Ramos (cell line): ENCODE measurements around the gene IFITM5.
"Not testable (repeated sequence)": the region's sequence is repeated elsewhere in the genome, so short reads cannot be mapped to it uniquely, and the experiment has no call there.

Experiments used
- in situ Hi-C: fragments of 300-500 bp; cut with MboI; formaldehyde crosslinking; loops from one replicate; pipeline ENCODE4 v1.14.3; 2022; ENCODE audit warnings: low sequenced_read_pairs; ENCODE audit not compliant: unreplicated experiment

IFITM5 gene

DNA sequence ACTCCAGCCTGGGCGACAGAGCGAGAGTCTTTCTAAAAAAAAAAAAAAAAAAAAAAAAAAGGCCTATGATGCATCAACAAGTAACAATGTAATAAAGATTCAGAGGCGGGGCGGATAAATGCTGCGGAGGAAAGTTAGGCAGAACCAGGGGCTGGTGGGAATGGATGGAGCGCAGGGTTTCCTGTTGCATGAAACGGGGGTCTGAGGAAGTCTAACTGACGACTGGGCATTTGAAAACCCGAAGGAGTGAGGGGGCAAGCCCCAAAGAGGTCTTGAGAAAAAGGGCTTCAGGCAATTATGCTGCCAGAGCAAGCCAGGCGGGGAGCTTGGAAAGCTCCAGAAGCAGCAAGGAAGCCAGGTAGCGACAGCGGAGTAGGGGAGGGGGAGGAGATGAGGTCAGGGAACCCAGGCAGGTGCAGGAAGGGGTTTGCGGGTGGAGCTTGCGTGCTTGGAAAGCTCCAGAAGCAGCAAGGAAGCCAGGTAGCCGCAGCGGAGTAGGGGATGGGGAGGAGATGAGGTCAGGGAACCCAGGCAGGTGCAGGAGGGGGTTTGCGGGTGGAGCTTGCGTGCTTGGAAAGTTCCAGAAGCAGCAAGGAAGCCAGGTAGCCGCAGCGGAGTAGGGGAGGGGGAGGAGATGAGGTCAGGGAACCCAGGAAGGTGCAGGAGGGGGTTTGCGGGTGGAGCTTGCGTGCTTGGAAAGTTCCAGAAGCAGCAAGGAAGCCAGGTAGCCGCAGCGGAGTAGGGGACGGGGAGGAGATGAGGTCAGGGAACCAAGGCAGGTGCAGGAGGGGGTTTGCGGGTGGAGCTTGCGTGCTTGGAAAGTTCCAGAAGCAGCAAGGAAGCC lies 12.1 kb downstream of the IFITM5 start:
- in situ Hi-C loops, result not testable (repeated sequence)

DNA sequence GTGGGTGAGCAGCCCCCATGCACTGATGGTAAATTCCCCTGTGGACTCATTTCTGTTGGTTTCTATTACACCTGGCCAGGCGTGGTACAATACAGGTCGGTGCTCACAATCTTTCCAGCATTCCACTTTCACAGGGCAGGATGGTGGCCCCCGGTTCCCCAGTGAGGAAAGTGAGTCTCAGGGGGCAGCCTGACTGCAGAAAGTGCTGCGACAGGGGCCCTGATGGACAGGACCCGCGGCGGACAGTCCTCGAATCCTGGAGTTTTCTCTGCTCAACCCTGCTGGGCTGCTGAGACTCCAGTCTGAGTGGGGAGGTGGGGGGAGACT lies 13.5 kb downstream of the IFITM5 start:
- in situ Hi-C loops, result no loop called here

DNA sequence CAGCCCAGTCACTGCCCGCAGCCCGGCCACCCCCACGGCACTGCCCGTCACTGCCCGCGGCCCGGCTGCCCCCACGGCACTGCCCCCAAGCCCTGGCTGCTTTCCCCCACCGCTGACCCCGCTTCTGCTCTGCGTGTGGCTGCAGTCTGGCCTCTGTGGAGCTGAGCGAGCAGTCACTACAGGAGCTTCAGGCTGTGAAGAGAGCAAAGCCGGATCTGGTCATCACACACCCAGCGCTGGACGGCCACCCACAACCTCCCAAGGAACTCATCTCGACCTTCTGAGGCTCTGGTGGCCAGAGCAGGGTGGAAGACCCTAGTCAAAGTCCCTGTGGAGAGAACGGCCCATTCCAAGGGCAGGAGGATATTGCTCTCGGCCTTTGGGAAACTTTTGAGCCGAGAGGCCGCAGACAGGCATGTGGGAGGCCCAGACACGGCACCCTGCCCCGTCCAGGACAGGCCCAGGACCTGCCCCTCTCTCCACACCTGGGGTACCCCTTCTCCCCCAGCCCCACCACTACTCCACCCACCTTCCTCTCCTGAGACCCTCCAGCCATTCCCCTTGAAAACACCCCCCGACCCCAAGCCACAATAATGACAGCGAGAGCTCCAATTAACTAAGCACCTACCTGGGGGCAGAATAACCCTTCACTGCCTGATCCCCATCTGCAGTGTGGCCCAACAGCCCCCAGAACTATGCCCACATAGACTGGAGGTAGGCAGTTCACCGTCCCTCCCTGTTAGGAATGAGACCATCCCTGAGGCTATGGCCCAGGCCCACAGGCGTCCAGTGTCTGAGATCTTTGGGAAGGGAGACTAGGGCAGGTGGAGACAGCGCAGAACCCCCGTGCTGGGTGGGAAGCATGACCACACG lies 14.1 kb downstream of the IFITM5 start:
- in situ Hi-C loops, result no loop called here

DNA sequence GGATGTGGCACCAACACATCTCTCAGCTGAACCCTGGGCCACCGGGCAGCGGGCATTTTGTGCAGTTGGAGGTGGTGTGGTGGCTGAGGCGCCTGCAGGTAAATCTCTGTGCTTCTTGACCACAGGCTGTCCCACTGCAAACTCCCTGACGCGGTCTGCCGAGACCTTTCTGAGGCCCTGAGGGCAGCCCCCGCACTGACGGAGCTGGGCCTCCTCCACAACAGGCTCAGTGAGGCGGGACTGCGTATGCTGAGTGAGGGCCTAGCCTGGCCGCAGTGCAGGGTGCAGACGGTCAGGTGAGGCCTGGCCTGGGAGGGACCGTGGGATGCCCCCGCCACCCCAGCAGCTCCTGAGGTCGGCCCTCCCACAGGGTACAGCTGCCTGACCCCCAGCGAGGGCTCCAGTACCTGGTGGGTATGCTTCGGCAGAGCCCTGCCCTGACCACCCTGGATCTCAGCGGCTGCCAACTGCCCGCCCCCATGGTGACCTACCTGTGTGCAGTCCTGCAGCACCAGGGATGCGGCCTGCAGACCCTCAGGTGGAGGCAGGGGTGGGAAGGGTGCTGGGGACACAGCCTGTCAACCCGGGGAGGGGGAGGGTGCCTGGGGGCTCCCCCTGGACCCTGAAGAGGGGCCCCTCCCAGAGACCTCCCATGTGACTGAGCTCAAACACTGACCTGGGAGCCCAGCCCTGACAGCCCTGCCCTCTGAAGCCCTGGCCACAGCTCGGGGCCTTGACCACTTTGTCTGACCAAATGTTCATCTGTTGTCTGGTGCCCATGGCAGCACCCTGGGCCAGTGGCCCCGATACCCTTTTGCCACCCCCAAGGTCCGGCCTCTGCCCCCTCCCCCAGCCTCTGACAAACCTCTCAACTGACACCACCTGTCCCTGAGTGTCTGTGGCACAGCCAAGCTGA lies 15.0 kb downstream of the IFITM5 start:
- in situ Hi-C loops, result no loop called here

DNA sequence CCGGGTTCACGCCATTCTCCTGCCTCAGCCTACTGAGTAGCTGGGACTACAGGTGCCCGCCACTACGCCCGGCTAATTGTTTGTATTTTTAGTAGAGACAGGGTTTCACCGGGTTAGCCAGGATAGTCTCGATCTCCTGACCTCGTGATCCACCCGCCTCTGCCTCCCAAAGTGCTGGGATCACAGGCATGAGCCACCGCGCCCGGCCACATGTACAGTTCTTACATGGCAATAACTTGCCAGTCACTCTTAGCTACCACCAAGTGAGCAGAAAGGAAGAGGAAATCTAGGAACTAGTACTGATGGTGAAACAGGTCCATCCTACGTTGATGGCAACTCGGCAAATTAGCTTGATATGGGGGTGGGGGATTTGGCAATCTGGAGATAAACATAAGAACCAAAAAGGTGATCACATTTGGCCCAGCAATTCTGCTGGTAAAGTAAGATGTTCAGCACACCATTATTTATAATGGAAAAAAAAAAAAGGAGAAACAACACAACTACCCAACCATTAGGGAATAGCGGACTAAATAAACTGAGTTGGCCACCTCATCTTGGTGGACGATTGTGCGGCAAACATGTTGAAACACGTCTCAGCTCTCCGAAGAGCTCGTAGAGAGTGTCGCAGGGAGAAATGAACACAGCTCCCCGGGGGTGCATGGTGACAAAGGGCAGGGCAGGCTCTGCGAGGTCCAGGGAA lies 15.8 kb downstream of the IFITM5 start:
- in situ Hi-C loops, result no loop called here

DNA sequence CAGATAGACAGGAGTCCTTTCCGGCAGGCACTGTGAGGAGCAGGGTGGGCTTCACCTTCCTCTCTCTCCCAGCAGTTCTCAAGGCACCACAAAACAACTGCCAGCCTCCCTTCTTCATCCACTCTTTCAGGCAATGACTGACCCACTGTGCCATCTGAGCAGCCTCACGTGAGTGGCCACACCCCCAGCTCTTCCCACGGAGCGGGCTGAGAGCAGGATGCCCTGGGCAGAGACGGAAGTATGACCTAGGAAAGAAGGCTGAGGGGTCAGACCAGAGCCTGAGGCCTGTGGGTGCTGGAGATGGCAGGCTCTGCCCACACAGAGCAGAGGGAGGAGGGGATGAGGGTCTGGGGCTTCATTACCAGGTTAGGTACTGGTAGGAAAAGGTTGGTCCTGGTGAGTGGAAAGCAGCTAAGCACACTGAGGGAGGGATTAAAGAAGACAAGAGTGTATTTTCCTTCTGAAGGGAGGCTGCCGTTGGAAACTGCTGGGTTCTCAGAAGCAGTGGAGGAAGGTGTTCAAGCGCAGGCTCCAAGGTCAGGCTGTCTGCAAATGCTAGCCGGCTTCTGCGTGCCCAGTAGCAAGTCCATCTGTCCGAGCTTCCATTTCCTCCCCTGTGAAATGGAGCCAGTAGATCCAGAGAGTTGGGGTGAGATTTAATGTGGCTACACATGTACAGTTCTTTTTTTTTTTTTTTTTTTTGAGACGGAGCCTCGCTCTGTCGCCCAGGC lies 16.5 kb downstream of the IFITM5 start:
- in situ Hi-C loops, result no loop called here

DNA sequence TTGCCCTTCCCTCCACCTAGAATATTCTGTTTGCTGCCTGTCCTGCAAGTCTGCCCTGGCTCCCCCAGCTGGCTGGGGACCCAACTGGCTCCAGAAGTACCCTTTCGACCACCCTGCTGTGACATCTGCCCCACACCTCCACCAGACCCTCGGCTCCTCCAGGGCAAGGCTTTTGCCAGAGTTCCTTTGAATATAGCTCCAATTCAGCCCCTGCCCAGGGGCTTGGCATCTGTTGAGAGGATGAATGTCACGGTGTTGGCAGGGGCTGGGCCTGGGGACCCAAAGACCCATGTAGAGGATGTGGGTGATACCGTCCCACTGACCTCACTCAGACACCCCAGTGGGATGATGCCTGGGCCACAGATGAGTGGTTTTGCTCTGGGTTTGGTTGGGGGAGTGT lies 17.2 kb downstream of the IFITM5 start:
- in situ Hi-C loops, result no loop called here

DNA sequence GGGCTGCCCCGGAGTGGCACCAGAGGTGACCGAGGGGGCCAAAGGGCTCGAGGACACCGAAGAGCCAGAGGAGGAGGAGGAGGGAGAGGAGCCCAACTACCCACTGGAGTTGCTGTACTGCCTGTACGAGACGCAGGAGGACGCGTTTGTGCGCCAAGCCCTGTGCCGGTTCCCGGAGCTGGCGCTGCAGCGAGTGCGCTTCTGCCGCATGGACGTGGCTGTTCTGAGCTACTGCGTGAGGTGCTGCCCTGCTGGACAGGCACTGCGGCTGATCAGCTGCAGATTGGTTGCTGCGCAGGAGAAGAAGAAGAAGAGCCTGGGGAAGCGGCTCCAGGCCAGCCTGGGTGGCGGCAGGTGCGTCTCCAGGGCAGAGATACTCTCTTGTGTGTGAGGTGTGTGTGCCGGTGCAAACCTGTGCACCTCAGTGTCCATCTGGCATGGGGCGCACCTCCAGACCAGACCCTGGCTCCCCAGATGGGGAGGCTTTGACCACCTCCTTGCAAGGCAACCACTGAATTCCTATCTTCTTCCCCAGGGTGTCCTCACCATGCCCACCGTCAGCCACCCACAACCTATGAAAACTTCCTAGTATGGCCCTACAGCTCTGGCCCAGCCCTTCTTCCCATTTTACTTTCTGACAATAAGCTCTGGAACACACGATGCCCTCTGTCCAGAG lies 17.7 kb downstream of the IFITM5 start:
- in situ Hi-C loops, result no loop called here

DNA sequence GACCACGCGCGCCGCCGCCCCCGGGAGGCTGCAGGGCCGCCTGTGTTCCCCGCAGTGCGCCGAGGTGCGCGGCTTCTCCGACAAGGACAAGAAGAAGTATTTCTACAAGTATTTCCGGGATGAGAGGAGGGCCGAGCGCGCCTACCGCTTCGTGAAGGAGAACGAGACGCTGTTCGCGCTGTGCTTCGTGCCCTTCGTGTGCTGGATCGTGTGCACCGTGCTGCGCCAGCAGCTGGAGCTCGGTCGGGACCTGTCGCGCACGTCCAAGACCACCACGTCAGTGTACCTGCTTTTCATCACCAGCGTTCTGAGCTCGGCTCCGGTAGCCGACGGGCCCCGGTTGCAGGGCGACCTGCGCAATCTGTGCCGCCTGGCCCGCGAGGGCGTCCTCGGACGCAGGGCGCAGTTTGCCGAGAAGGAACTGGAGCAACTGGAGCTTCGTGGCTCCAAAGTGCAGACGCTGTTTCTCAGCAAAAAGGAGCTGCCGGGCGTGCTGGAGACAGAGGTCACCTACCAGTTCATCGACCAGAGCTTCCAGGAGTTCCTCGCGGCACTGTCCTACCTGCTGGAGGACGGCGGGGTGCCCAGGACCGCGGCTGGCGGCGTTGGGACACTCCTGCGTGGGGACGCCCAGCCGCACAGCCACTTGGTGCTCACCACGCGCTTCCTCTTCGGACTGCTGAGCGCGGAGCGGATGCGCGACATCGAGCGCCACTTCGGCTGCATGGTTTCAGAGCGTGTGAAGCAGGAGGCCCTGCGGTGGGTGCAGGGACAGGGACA lies 18.4 kb downstream of the IFITM5 start:
- in situ Hi-C loops, result no loop called here

DNA sequence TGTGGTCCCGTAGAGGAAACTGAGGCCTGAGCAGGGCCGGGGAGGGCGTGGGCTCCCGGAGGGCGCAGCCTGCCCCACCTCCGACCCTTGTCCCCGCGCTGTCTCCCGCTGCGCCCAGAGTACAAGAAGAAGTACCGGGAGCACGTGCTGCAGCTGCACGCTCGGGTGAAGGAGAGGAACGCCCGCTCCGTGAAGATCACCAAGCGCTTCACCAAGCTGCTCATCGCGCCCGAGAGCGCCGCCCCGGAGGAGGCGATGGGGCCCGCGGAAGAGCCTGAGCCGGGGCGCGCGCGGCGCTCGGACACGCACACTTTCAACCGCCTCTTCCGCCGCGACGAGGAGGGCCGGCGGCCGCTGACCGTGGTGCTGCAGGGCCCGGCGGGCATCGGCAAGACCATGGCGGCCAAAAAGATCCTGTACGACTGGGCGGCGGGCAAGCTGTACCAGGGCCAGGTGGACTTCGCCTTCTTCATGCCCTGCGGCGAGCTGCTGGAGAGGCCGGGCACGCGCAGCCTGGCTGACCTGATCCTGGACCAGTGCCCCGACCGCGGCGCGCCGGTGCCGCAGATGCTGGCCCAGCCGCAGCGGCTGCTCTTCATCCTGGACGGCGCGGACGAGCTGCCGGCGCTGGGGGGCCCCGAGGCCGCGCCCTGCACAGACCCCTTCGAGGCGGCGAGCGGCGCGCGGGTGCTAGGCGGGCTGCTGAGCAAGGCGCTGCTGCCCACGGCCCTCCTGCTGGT lies 19.2 kb downstream of the IFITM5 start:
- in situ Hi-C loops, result no loop called here

DNA sequence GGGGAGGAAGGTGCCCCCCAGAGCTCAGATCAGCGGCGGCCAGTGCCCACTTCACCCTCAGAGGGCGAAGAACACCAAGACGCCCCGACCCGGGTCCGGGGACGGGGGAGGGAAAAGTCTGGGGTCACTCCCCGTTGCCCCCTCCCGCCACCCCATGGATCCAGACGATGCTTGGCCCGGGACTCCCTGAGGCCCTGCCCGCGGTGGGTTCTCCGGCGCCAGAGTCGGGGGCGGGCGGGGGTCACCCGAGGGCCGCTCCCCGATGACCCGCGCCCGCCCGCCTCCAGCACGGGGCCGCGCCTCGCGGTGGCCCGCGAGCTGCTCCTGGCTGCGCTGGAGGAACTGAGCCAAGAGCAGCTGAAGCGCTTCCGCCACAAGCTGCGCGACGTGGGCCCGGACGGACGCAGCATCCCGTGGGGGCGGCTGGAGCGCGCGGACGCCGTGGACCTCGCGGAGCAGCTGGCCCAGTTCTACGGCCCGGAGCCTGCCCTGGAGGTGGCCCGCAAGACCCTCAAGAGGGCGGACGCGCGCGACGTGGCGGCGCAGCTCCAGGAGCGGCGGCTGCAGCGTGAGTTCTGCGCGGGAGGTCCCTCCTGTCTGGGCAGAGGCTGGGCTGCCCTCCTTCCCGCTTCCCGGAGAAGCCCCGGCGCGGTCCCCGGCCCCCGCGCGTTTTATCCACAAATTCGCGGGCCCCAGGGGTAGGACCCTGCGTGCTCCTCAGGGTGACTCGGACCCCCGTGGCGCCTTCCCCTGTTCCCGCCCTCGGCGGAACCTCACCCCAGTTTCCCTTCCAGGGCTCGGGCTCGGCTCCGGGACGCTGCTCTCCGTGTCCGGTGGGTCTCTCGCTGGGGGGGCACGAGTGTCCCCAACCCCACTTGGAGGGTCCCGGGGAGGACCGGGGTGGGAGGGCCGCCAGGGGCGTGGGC lies 20.0 kb downstream of the IFITM5 start:
- in situ Hi-C loops, result no loop called here

DNA sequence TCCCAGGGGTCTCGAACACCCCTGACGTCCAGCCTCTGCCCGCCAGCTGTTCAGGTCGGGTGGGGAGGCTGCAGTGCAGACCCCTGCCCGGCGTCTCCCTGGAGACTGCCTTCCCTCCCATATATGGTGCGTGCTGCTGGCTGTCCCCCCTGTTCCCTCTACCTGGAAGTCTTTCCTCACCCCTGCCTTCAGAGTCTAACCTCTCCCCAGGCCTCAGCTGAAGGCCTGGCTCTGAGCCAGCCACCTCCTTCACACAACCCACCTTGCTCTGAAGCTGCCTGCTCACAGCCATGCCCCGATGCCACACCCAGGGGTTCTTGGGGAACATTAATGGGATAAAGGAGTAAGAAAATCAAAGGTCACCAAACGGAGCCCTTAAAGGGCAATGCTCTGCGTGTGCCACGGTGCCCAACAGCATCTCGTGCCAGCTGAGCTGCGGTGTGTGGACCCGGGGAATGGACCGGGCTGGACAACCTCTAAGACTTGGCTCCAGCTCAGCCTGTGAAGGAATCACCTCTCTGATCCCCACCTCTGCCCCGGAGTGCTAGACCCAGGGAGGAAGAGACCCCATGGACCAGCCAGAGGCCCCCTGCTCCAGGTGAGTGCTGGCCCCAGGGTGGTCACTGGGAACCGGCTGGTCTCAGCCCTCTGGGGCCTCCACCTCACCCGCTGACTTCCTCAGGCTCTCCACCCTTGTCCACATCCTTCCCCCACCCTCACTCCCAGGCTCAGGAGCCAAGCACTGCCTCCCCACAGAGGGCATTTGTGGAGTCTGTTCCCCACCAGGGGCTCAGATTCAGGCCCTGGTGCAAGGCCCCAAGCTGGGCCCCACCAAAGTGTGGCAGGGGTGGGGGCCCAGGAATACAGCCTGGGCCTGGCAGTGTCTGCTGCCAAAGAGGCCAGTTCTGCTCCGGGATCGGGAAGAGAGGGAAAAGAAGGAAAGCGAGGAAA lies 21.1 kb downstream of the IFITM5 start, which contains the start of gene NLRP6:
Gene NLRP6 (plus strand): TSS at position 407 of the 951 bp plus-strand sequence. CDS start 163 bp downstream, at position 570.
- in situ Hi-C loops, result no loop called here

DNA sequence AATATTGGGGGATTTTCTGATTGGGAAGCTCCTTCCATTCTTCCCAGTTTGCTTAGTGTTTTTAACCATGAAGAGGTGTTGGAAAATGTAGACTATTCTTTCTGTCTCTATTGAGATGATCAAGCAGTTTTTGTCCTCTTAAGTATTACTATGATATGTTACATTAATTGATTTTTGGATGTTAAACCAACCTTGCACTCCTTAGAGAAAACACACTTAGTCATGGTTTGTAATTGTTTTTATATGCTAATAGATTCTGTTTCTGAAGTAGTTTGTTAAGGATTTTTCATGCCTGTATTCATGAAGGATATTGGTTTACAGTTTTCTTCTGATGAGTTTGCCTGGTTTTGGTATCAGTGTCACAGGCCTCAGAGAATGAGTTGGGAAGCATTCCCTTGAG lies 23.1 kb downstream of the IFITM5 start:
- in situ Hi-C loops, result no loop called here

DNA sequence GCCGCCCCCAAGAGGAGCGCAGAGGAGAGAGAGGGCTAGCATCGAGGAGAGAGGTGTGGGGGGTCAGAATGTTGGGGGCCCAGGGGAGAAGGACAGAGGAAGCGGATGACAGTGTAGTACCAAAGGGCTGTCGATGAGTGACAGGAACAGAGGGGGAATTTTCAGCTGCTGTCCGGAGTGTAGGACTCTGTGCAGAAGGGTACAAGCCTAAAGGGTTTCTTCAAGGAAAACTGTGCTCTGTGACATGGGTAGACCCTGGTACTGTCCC lies 26.5 kb downstream of the IFITM5 start:
- in situ Hi-C loops, result no loop called here

DNA sequence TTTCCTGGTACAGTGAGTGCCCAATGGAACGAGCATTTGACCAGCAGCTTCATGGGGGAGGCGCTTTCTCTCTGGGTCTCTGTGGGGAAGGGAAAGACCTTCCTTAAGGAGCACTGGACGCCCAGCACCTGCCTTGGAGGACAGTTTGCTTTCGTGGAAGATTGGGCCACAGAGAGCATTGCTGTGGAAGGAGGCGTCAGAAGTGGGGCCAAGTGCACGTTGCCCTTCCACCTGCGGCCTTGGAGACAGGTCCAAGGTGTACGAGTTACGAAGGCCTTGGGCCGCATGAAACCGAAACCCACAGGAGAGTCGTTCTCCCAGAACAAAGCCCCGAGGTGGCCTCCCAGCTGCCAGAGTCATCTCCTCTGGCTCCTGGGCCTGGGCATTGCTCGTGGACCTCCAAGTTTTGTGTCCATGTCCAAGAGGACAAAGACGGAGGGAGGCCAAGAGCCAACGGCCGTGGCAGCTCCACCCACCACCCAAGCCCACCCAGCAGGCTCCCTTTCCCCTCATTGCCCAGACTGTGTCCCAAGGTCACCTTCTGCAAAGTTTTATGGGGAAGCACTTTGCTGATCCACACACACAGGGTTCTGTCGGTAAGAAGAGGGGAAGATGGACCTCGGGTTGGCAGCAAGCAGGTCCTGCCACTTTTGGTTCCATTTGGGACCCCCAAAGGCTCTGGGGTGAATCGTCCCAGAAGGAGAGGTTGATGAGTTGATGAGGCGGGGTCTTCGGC lies 27.0 kb downstream of the IFITM5 start:
- in situ Hi-C loops, result no loop called here
